ENCODE data around the gene NPHS1. TPM values are rescaled to one million over a fixed set of nuclear protein-coding genes. Genes with fewer than 3 reads are reported as not detected.
A peak's percentile ranks its signal among the peaks of the same experiment; 100 is the strongest.

Gene NPHS1
- 10 to 100 TPM in 1 of 5 donors, 1 to 10 TPM in 1, under 1 TPM in 1, not detected in 2; 0.37 to 17.9 (median 5.4) TPM for total RNA-seq
- polyA plus RNA-seq, result under 1 TPM; 0.10 to 0.61 (median 0.25) TPM
- long read RNA-seq, donor 1, partial matches to known transcripts, result 12 of 12 reads
- long read RNA-seq, donor 1, other reads (novel, unspliced or antisense), result 0 of 12 reads
- long read RNA-seq, donor 2, result 0 reads
- long read RNA-seq, donor 3, result 0 reads
- long read RNA-seq, donor 4, result 0 reads
- long read RNA-seq, donor 5, result 0 reads
- long read RNA-seq, donor 6, result 0 reads
- long read RNA-seq, donor 7, result 0 reads
- long read RNA-seq, donor 8, result 0 reads
- long read RNA-seq, donor 9, result 0 reads
- long read RNA-seq, donor 10, result 0 reads

- H3K27ac ChIP-seq, result no peak within 1 kb of the TSS
- H3K4me3 ChIP-seq, result no peak within 1 kb of the TSS
- peaks cover 12 to 100% (median 66%) of the 10 kb centered on the region in 3 donors for H3K27me3 ChIP-seq
- H3K36me3 ChIP-seq, result no peaks in the 10 kb centered on the region
- intact Hi-C loops (cut with DNase I; ENCODE audit: low total_unique reads), result no loop called here
- peaks cover 14 to 16% (median 15%) of the 10 kb centered on the region in 4 donors for H3K4me1 ChIP-seq
- no peaks in the 10 kb centered on the region for H3K9me3 ChIP-seq
- 53 to 71% (median 67%) methylated on average over 9 of the region's 9 CpGs for WGBS, 5 donors
- TF ChIP-seq POLR2A (IDR thresholded peaks at IDR 0.05), result no peak
- no peak for TF ChIP-seq CTCF (IDR thresholded peaks at IDR 0.05)
- no peak for TF ChIP-seq EP300 (IDR thresholded peaks at IDR 0.05)
- no peak for TF ChIP-seq POLR2AphosphoS5 (IDR thresholded peaks at IDR 0.05)
- peak in 1 of 2 donors; percentile 53 for DNase-seq
Measured at GRCh38 chr19:35852029-35852780, at the start of gene NPHS1. Gene NPHS1, minus strand, starts transcription at chr19:35852504. Its CDS starts 667 bp downstream, at chr19:35851837.

- Histone ChIP-seq H3K27me3 (no peaks in the 10 kb centered on the region), H3K4me3 (peak overlapping the region; percentile 72 to 95 (median 74)), H3K36me3 (peaks cover 8 to 19% (median 14%) of the 10 kb centered on the region in 4 donors), H3K27ac (peak overlapping the region; percentile 84 to 95 (median 93)), H3K9me3 (no peaks in the 10 kb centered on the region), H3K4me1 (peaks cover 27 to 75% (median 39%) of the 10 kb centered on the region in 4 donors)
- 68 to 88% (median 69%) methylated on average over 2 of the region's 2 CpGs for WGBS, 5 donors
- intact Hi-C loops (cut with DNase I; ENCODE audit: low total_unique reads), result no loop called here
- peak in 1 of 2 donors; percentile 39 for DNase-seq
- TF ChIP-seq POLR2A (IDR thresholded peaks at IDR 0.05) (no peak), POLR2AphosphoS5 (IDR thresholded peaks at IDR 0.05) (no peak), CTCF (IDR thresholded peaks at IDR 0.05) (no peak), EP300 (IDR thresholded peaks at IDR 0.05) (no peak)
Measured at GRCh38 chr19:35901055-35901644, 48.8 kb upstream of the NPHS1 start.

GRCh38 chr19:35899547-35900214 is 47.4 kb upstream of the NPHS1 start:
- WGBS, 5 donors, result 0% methylated on average over 31 to 43 of the region's 43 CpGs
- intact Hi-C loops (cut with DNase I; ENCODE audit: low total_unique reads), result loop anchor here (5.0 kb wide), 1 partner anchor 33 kb away; no protein-coding TSS in a partner anchor

More at GRCh38 chr19:35899547-35900214, 47.4 kb upstream of the NPHS1 start:
- H3K4me3 ChIP-seq, result peak overlapping the region; percentile 72 to 95 (median 74)
- H3K4me1 ChIP-seq, result peaks cover 25 to 69% (median 37%) of the 10 kb centered on the region in 4 donors
- H3K27me3 ChIP-seq, result no peaks in the 10 kb centered on the region
- no peaks in the 10 kb centered on the region for H3K9me3 ChIP-seq
- peaks cover 20 to 34% (median 29%) of the 10 kb centered on the region in 4 donors for H3K36me3 ChIP-seq
- DNase-seq, result peak; percentile 85 to 95
- TF ChIP-seq CTCF (IDR thresholded peaks at IDR 0.05) (no peak), POLR2A (IDR thresholded peaks at IDR 0.05) (no peak), EP300 (IDR thresholded peaks at IDR 0.05) (no peak), POLR2AphosphoS5 (IDR thresholded peaks at IDR 0.05) (peak; percentile 78 to 87 (median 79))
- H3K27ac ChIP-seq, result peak overlapping the region; percentile 84 to 95 (median 93)

All from stomach (tissue), 19 donors.